22Rv1 (cell line): Measurements from ENCODE around the gene MYO7B.

Source experiments
- CTCF ChIP-seq: fragments of 450-650 bp; IDR thresholded peaks from 2 replicates; pipeline ENCODE4 v1.5.1; 2017; ENCODE audit warnings: mild to moderate bottlenecking
- ZFX ChIP-seq: fragments of 450-650 bp; IDR thresholded peaks from 2 replicates; pipeline ENCODE4 v1.6.1; 2017; ENCODE audit warnings: antibody characterized with exemption, borderline replicate concordance

DNA sequence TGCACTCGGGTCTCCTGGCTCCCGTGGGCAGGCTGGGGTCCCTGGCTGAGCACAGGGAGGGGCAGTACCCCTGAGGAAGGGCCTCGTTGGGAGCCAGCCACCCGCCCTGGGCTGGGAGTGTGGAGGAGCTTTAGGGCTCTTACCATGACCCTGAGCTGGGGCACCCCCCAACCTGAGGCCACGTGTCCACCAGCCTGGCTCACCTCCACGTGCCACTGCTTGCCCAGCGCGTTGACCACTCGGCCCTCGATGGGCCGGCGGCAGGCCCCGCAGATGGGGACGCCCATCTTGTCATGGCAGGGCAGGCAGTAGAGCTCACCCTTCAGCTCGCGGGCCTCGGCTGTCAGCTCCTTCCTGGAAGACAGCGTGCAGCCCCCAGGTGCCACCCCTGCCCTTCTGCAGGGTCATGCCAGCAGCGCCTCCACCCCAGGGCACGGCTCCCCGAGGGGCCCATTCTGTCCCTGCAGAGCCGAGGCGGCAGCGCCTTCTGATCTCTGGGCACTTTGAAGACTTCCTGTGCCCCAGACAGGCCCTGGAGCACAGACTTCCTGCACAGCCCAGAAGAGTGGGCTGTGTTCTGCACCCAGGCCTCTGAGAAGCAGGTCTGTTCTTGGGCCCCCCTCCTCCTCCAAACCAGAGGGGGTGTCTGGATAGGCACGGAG is 106.5 kb downstream of the MYO7B start:
- TF ChIP-seq CTCF, result no peak
- no peak for TF ChIP-seq ZFX
